Stimulated activated naive CD8-positive, alpha-beta T cell treated with anti-CD3 and anti-CD28 coated beads, Interleukin-15, amount 100 ng/mL, for 72 hours (primary cell): ENCODE measurements around the gene FER.

Source experiments
- ATAC-seq: fragments of 150-1000 bp; cut with Tn5 transposase; 2 replicates; pipeline ENCODE4 v1.10.0; 2021; ENCODE audit warnings: mild to moderate bottlenecking, moderate library complexity
- DNase-seq, 2 donors: peaks; one replicate each; pipeline ENCODE4 v3.0.0; 2021 to 2022
- H3K27ac Mint-ChIP-seq, 2 donors: one replicate each; pipeline ENCODE4 v1.8.0; 2022; ENCODE audit warnings: mild to moderate bottlenecking in 2 of 2, mixed read lengths in 2 of 2, moderate library complexity in 2 of 2
- H3K27me3 Mint-ChIP-seq: one replicate; pipeline ENCODE4 v1.8.0; 2022; ENCODE audit warnings: mixed read lengths
- H3K4me1 Mint-ChIP-seq: one replicate; pipeline ENCODE4 v1.8.0; 2022; ENCODE audit warnings: mild to moderate bottlenecking, mixed read lengths
- H3K4me3 Mint-ChIP-seq, 2 donors: one replicate each; pipeline ENCODE4 v1.8.0; 2022; ENCODE audit warnings: mild to moderate bottlenecking in 2 of 2, mixed read lengths in 2 of 2, moderate library complexity in 1 of 2
- H3K9me3 Mint-ChIP-seq, 2 donors: one replicate each; pipeline ENCODE4 v1.8.0; 2022; ENCODE audit warnings: mixed read lengths in 2 of 2

Gene FER

DNA sequence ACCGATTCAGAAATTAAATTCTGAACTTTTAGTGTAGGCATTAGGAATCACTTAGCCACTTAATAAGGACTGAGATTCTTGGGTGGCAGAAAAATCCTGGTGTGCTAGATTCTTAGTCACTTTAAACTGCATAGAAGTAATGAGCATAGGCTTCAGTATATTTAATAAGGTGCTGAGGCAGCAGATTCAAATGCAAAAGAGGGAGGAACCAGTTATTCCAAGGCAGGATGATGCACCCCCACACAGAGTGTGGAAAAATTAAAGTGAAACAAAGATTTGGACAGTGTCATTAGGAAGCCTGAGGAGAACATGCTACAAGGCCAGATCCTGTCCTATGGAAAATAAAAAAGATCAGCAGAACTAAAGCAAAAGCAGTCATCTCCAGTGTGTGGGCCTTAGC is 444.3 kb downstream of the FER start:
- H3K4me3 Mint-ChIP-seq: no peak overlapping the region
- no peaks in the 10 kb centered on the region for H3K27me3 Mint-ChIP-seq
- H3K4me1 Mint-ChIP-seq: no peaks in the 10 kb centered on the region
- ATAC-seq: no peak
- H3K9me3 Mint-ChIP-seq: no peaks in the 10 kb centered on the region
- DNase-seq: no peak
- no peak overlapping the region for H3K27ac Mint-ChIP-seq

DNA sequence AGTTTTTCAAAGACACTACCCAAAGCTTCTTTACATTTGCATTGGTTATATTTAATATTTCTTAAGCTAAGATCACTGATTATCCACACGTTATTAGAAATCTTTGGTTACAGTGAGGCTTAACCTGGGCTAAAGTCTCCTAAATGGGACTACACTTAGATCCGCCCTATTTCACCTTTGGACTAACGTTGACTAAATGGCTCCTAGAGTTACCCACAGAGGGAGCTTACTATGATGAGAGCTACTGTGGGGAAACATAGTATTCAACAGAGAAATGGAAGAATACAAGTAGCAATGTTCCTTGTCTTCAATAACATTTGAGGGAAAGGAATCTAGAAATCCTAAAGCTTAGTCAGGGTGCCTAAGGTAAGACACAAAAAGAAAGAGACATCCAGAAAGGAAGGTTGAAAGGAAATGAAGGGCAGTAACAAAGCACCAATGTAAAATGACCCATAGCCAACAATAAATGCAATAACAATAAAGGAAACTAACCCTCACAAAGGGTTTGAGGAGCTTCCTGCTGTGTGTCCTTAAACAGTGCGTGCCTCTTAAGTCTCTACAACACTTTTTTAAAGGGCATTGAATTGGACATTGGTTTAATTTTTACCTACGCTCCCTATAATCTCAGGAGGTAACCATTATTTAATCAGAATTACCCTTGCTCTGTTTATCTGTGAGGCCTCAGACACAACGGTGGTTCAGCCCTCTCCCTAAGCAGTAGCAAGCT is 445.0 kb downstream of the FER start:
- Mint-ChIP-seq H3K27ac (no peak overlapping the region), H3K27me3 (no peaks in the 10 kb centered on the region), H3K4me1 (no peaks in the 10 kb centered on the region), H3K9me3 (no peaks in the 10 kb centered on the region), H3K4me3 (no peak overlapping the region)
- ATAC-seq (no peak), DNase-seq (no peak)

DNA sequence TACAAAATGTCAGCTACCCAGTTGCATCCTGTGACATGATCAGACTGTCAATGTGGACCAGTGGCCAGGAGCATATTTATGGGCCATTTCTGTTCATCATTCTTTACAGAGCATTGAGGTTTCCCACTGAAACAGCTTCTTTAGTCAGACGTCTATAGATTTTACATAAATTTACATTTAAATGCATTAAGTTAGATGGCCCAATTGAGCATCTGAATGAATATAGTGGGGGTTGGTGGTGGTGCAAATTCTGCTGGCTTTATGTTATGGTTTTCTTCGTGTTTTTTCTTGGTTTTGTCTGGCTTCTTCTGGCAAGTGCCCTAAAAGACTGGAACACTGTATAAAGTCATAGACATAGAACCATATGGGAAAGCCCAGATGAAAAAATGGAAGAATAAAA is 448.0 kb downstream of the FER start:
- Mint-ChIP-seq H3K27me3 (no peaks in the 10 kb centered on the region), H3K4me1 (no peaks in the 10 kb centered on the region), H3K9me3 (no peaks in the 10 kb centered on the region), H3K4me3 (no peak overlapping the region), H3K27ac (no peak overlapping the region)
- DNase-seq (no peak), ATAC-seq (no peak)

- ATAC-seq (no peak), DNase-seq (no peak)
- Mint-ChIP-seq H3K4me3 (no peak overlapping the region), H3K27me3 (no peaks in the 10 kb centered on the region), H3K4me1 (no peaks in the 10 kb centered on the region), H3K27ac (no peak overlapping the region), H3K9me3 (no peaks in the 10 kb centered on the region)
Observed at GRCh38 chr5:109196087-109196822, 448.6 kb downstream of the FER start.

GRCh38 chr5:109196823-109197160 is 449.1 kb downstream of the FER start:
- H3K4me1 Mint-ChIP-seq: no peaks in the 10 kb centered on the region
- H3K9me3 Mint-ChIP-seq: no peaks in the 10 kb centered on the region
- ATAC-seq (no peak), DNase-seq (no peak)
- no peak overlapping the region for H3K27ac Mint-ChIP-seq
- H3K27me3 Mint-ChIP-seq: no peaks in the 10 kb centered on the region
- no peak overlapping the region for H3K4me3 Mint-ChIP-seq

DNA sequence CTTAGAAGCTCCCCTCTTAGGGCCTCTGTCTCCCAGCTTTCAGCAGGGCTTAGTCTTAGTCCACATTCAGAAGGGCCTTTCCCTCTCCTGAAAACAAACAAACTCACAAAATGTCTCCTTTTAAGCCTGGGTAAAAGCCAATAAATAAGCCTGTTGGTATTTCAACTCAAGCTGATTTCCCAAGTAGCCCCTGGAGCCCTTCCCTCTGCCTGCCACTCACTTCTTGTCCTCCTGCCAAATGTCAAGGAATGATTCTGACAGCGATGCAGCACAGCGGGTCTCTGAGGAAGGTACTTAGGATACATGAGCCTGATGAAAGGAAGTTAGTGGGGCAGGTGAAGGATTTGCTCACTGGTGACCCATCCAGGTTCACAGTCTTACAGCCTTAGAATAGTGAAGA is 451.6 kb downstream of the FER start:
- DNase-seq (no peak), ATAC-seq (no peak)
- Mint-ChIP-seq H3K27ac (no peak overlapping the region), H3K4me1 (no peaks in the 10 kb centered on the region), H3K4me3 (no peak overlapping the region), H3K9me3 (peaks cover 0 to 5% of the 10 kb centered on the region in 2 donors), H3K27me3 (no peaks in the 10 kb centered on the region)

DNA sequence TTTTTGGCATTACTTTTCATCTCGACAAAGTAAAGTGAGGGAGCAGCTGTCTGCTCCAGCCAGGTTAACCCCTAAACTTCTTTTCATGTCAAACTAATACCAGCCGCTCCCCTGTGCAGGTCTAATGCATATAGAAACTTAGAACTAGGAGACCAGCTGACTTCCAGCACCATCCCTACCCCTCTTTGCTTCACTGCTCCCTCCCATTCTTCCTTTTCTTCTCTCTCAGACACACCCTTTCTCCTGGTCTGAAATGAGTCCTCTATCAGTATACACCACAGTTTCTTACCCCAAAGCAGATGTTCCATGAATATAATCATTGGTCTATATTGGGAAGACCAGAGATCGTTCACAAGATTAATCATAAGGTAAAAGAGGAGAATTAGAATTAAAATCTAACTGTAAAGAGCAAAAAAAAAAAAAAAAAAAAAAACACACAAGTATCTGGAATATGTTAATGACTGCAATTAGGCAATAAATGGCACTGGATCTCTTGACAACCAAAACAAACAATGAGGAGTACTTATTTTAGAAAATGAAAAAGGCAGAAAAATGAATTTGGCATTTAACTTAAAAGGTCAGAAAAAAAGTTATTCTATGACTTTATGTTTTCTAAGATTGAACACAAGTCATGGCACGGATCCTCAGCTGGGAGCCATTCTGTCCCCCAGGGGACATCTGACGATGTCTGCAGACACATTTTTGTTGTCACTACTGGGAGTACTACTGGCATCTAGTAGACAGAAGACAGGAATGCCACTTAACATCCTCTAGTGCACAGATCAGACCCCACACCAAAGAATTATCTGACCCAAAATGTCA is 452.3 kb downstream of the FER start:
- Mint-ChIP-seq H3K9me3 (peaks cover 4 to 8% of the 10 kb centered on the region in 2 donors), H3K27me3 (no peaks in the 10 kb centered on the region), H3K4me3 (no peak overlapping the region), H3K27ac (no peak overlapping the region), H3K4me1 (no peaks in the 10 kb centered on the region)
- no peak for DNase-seq
- no peak for ATAC-seq

DNA sequence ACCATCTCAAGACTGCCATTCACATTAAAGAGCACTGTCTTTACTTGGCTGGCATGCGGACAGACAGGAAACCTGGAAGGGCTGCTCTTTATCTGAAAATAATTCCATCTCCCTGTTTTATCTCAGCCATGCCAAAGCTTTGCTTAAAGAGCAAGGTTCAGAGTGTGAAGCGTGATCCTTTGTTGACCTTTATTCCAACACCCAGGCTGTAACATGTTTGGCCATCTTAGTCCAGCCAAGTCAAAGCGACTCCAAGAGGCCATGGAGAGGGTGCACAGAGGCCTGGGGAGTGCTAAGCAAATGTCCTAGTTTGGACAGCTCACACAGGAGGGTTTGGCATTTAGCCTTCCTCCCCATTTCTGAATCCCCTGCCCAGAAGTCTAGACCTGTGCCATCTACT is 467.3 kb downstream of the FER start:
- ATAC-seq (no peak), DNase-seq (no peak)
- Mint-ChIP-seq H3K27me3 (peaks cover 9% of the 10 kb centered on the region), H3K4me1 (no peaks in the 10 kb centered on the region), H3K9me3 (peaks cover 8 to 41% of the 10 kb centered on the region in 2 donors), H3K4me3 (no peak overlapping the region), H3K27ac (no peak overlapping the region)

- no peak overlapping the region for H3K27ac Mint-ChIP-seq
- peaks cover 3 to 13% of the 10 kb centered on the region in 2 donors for H3K9me3 Mint-ChIP-seq
- no peak overlapping the region for H3K4me3 Mint-ChIP-seq
- peaks cover 9% of the 10 kb centered on the region for H3K27me3 Mint-ChIP-seq
- ATAC-seq: no peak
- DNase-seq: no peak
- H3K4me1 Mint-ChIP-seq: no peaks in the 10 kb centered on the region
Observed at GRCh38 chr5:109218818-109219217, 471.1 kb downstream of the FER start.

DNA sequence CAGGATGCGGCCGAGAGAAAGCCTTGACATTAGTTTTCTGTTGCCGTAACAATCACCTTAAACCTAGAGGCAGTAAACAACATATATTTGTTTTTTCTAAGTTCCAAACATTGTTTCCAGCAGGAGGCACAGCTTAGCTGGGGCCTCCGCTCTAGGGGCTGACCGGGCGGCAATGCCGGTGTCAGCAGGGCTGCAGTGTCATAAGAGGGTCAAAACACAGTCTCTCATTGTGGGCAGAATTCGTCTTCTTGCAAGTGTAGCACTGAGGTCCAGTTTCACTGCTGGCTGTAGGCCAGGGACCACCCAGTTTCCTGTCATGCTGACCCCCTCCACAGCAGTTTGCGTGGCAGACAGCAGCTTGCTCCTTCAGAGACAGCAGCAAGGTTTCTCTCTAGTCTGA is 475.8 kb downstream of the FER start:
- no peak overlapping the region for H3K4me3 Mint-ChIP-seq
- H3K9me3 Mint-ChIP-seq: peaks cover 0 to 6% of the 10 kb centered on the region in 2 donors
- peaks cover 7% of the 10 kb centered on the region for H3K27me3 Mint-ChIP-seq

GRCh38 chr5:109224276-109224882 is 476.7 kb downstream of the FER start:
- Mint-ChIP-seq H3K4me1 (no peaks in the 10 kb centered on the region), H3K27me3 (no peaks in the 10 kb centered on the region), H3K4me3 (no peak overlapping the region), H3K27ac (peak overlapping the region in 1 of 2 donors; percentile 38), H3K9me3 (no peaks in the 10 kb centered on the region)
- DNase-seq: no peak
- no peak for ATAC-seq

More for the DNA sequence above, 475.8 kb downstream of the FER start:
- DNase-seq (no peak), ATAC-seq (no peak)
- Mint-ChIP-seq H3K27ac (no peak overlapping the region), H3K4me1 (no peaks in the 10 kb centered on the region)

- no peak for ATAC-seq
- H3K27me3 Mint-ChIP-seq: peaks cover 2% of the 10 kb centered on the region
- no peak overlapping the region for H3K27ac Mint-ChIP-seq
- no peak overlapping the region for H3K4me3 Mint-ChIP-seq
- no peak for DNase-seq
- no peaks in the 10 kb centered on the region for H3K9me3 Mint-ChIP-seq
- H3K4me1 Mint-ChIP-seq: no peaks in the 10 kb centered on the region
Observed at GRCh38 chr5:109225716-109226625, 478.3 kb downstream of the FER start.

GRCh38 chr5:109230369-109230768 is 482.7 kb downstream of the FER start:
- H3K9me3 Mint-ChIP-seq: peaks cover 5 to 8% of the 10 kb centered on the region in 2 donors
- H3K27ac Mint-ChIP-seq: no peak overlapping the region
- DNase-seq (no peak), ATAC-seq (no peak)
- no peak overlapping the region for H3K4me3 Mint-ChIP-seq
- peaks cover 8% of the 10 kb centered on the region for H3K27me3 Mint-ChIP-seq
- H3K4me1 Mint-ChIP-seq: no peaks in the 10 kb centered on the region

GRCh38 chr5:109231331-109231730 is 483.6 kb downstream of the FER start:
- Mint-ChIP-seq H3K27ac (no peak overlapping the region), H3K4me1 (no peaks in the 10 kb centered on the region), H3K4me3 (no peak overlapping the region), H3K9me3 (peaks cover 11 to 16% of the 10 kb centered on the region in 2 donors), H3K27me3 (peaks cover 8% of the 10 kb centered on the region)
- DNase-seq (no peak), ATAC-seq (no peak)

GRCh38 chr5:109234381-109234780 is 486.7 kb downstream of the FER start:
- no peak overlapping the region for H3K27ac Mint-ChIP-seq
- ATAC-seq (no peak), DNase-seq (no peak)
- H3K9me3 Mint-ChIP-seq: peaks cover 13 to 19% of the 10 kb centered on the region in 2 donors
- H3K27me3 Mint-ChIP-seq: peaks cover 17% of the 10 kb centered on the region
- H3K4me1 Mint-ChIP-seq: no peaks in the 10 kb centered on the region
- no peak overlapping the region for H3K4me3 Mint-ChIP-seq
